ENCODE results near the gene INTS11. TPM values are rescaled to one million over a fixed set of nuclear protein-coding genes. Genes with fewer than 3 reads are reported as not detected.

Gene INTS11
- total and polyA plus RNA-seq, 2 of the 13 experiments (the other 11 are each of a cell fraction or from before 2014, with no cell fraction given): 52.8 to 94.8 TPM

GRCh38 chr1:1348420-1349255 lies 24.2 kb upstream of the INTS11 start (continued):
- TF ChIP-seq KLF15 (CRISPR knock-in tag; IDR thresholded peaks at IDR 0.05; ENCODE audit: borderline replicate concordance): 0 out of 2 replicates have a peak, but pooled peaks have one; percentile 30
- TF ChIP-seq, protein P1, sequence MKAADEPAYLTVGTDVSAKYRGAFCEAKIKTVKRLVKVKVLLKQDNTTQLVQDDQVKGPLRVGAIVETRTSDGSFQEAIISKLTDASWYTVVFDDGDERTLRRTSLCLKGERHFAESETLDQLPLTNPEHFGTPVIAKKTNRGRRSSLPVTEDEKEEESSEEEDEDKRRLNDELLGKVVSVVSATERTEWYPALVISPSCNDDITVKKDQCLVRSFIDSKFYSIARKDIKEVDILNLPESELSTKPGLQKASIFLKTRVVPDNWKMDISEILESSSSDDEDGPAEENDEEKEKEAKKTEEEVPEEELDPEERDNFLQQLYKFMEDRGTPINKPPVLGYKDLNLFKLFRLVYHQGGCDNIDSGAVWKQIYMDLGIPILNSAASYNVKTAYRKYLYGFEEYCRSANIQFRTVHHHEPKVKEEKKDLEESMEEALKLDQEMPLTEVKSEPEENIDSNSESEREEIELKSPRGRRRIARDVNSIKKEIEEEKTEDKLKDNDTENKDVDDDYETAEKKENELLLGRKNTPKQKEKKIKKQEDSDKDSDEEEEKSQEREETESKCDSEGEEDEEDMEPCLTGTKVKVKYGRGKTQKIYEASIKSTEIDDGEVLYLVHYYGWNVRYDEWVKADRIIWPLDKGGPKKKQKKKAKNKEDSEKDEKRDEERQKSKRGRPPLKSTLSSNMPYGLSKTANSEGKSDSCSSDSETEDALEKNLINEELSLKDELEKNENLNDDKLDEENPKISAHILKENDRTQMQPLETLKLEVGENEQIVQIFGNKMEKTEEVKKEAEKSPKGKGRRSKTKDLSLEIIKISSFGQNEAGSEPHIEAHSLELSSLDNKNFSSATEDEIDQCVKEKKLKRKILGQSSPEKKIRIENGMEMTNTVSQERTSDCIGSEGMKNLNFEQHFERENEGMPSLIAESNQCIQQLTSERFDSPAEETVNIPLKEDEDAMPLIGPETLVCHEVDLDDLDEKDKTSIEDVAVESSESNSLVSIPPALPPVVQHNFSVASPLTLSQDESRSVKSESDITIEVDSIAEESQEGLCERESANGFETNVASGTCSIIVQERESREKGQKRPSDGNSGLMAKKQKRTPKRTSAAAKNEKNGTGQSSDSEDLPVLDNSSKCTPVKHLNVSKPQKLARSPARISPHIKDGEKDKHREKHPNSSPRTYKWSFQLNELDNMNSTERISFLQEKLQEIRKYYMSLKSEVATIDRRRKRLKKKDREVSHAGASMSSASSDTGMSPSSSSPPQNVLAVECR (CRISPR knock-in tag; IDR thresholded peaks at IDR 0.05; ENCODE audit: borderline replicate concordance): no peak
- TF ChIP-seq PRDM15 (CRISPR knock-in tag; IDR thresholded peaks at IDR 0.05): no peak
- no peak for TF ChIP-seq RERE (CRISPR knock-in tag; IDR thresholded peaks at IDR 0.05; ENCODE audit: low read depth)
- no peak for TF ChIP-seq ZNF770 (CRISPR knock-in tag; IDR thresholded peaks at IDR 0.05)
- TF ChIP-seq MAFK (conservative IDR thresholded peaks at IDR 0.05 in 1 of 2, IDR thresholded peaks at IDR 0.05 in 1 of 2; ENCODE audit: low read length in 2 of 2): no peak
- no peak for TF ChIP-seq STAT5B (CRISPR knock-in tag; IDR thresholded peaks at IDR 0.05)
- no peak for TF ChIP-seq MEF2D (CRISPR knock-in tag; IDR thresholded peaks at IDR 0.05)
- TF ChIP-seq MATR3 (CRISPR knock-in tag; IDR thresholded peaks at IDR 0.05): no peak
- TF ChIP-seq FOXC1 (CRISPR knock-in tag; IDR thresholded peaks at IDR 0.05; ENCODE audit: borderline replicate concordance): 0 out of 2 replicates have a peak, but pooled peaks have one; percentile 9
- TF ChIP-seq EP300 (IDR thresholded peaks at IDR 0.05; ENCODE audit: low read depth in 2 of 2, low read length in 2 of 2): no peak
- no peak for TF ChIP-seq EP300 (CRISPR knock-in tag; IDR thresholded peaks at IDR 0.05; ENCODE audit: borderline replicate concordance)
